ENCODE measurements around the gene UFL1.

Gene UFL1

GRCh38 chr6:96563853-96564252 lies 42.2 kb downstream of the UFL1 start:
- H3K27me3 ChIP-seq (ENCODE audit: insufficient read depth, low read length, poor library complexity, severe bottlenecking): no peaks in the 10 kb centered on the region
- no peak overlapping the region for H2AFZ ChIP-seq (ENCODE audit: low read length)
- no peaks in the 10 kb centered on the region for H3K9me2 ChIP-seq (replicated peaks; ENCODE audit: low read depth, low read length)
- no peak overlapping the region for H3K4me3 ChIP-seq (ENCODE audit: low read length, poor library complexity, severe bottlenecking)
- no peaks in the 10 kb centered on the region for H3K36me3 ChIP-seq (ENCODE audit: insufficient read depth, low read length)
- no peak overlapping the region for H3K9ac ChIP-seq (ENCODE audit: low read depth, low read length, poor library complexity, severe bottlenecking)
- no peaks in the 10 kb centered on the region for H3F3A ChIP-seq (ENCODE audit: low read depth)
- H3K79me2 ChIP-seq (ENCODE audit: insufficient read depth, low read length): no peaks in the 10 kb centered on the region
- no peaks in the 10 kb centered on the region for H4K20me1 ChIP-seq (ENCODE audit: insufficient read depth, low read length, poor library complexity, severe bottlenecking)
- TF ChIP-seq CTCF (conservative IDR thresholded peaks at IDR 0.05; ENCODE audit: low read length) (no peak), EZH2phosphoT487 (IDR thresholded peaks at IDR 0.05; ENCODE audit: borderline replicate concordance) (no peak)
- H3K4me2 ChIP-seq (ENCODE audit: low read depth, low read length, poor library complexity, severe bottlenecking): no peak overlapping the region
- no peaks in the 10 kb centered on the region for H3K4me1 ChIP-seq (ENCODE audit: insufficient read depth, low read length, poor library complexity, severe bottlenecking)
- H3K9me3 ChIP-seq (ENCODE audit: insufficient read depth, low read depth, low read length): no peaks in the 10 kb centered on the region

GRCh38 chr6:96570053-96570452 lies 48.4 kb downstream of the UFL1 start:
- Histone ChIP-seq H4K20me1 (ENCODE audit: insufficient read depth, low read length, poor library complexity, severe bottlenecking) (no peaks in the 10 kb centered on the region), H3K9ac (ENCODE audit: low read depth, low read length, poor library complexity, severe bottlenecking) (no peak overlapping the region), H3K9me3 (ENCODE audit: insufficient read depth, low read depth, low read length) (0 out of 2 replicates have a peak, but pooled peaks cover 3% of the 10 kb centered on the region), H3K4me3 (ENCODE audit: low read length, poor library complexity, severe bottlenecking) (no peak overlapping the region), H3K36me3 (ENCODE audit: insufficient read depth, low read length) (no peaks in the 10 kb centered on the region), H2AFZ (ENCODE audit: low read length) (no peak overlapping the region), H3K27me3 (ENCODE audit: insufficient read depth, low read length, poor library complexity, severe bottlenecking) (no peaks in the 10 kb centered on the region), H3F3A (ENCODE audit: low read depth) (no peaks in the 10 kb centered on the region), H3K79me2 (ENCODE audit: insufficient read depth, low read length) (no peaks in the 10 kb centered on the region), H3K9me2 (replicated peaks; ENCODE audit: low read depth, low read length) (no peaks in the 10 kb centered on the region), H3K4me2 (ENCODE audit: low read depth, low read length, poor library complexity, severe bottlenecking) (no peak overlapping the region), H3K4me1 (ENCODE audit: insufficient read depth, low read length, poor library complexity, severe bottlenecking) (no peaks in the 10 kb centered on the region)
- TF ChIP-seq CTCF (conservative IDR thresholded peaks at IDR 0.05; ENCODE audit: low read length): no peak
- TF ChIP-seq EZH2phosphoT487 (IDR thresholded peaks at IDR 0.05; ENCODE audit: borderline replicate concordance): no peak

- TF ChIP-seq EZH2phosphoT487 (IDR thresholded peaks at IDR 0.05; ENCODE audit: borderline replicate concordance): no peak
- TF ChIP-seq CTCF (conservative IDR thresholded peaks at IDR 0.05; ENCODE audit: low read length): no peak
- H2AFZ ChIP-seq (ENCODE audit: low read length): no peak overlapping the region
- no peaks in the 10 kb centered on the region for H3F3A ChIP-seq (ENCODE audit: low read depth)
- no peaks in the 10 kb centered on the region for H4K20me1 ChIP-seq (ENCODE audit: insufficient read depth, low read length, poor library complexity, severe bottlenecking)
- H3K79me2 ChIP-seq (ENCODE audit: insufficient read depth, low read length): no peaks in the 10 kb centered on the region
- H3K4me1 ChIP-seq (ENCODE audit: insufficient read depth, low read length, poor library complexity, severe bottlenecking): no peaks in the 10 kb centered on the region
- H3K9ac ChIP-seq (ENCODE audit: low read depth, low read length, poor library complexity, severe bottlenecking): no peak overlapping the region
- 0 out of 2 replicates have a peak, but pooled peaks cover 3% of the 10 kb centered on the region for H3K9me3 ChIP-seq (ENCODE audit: insufficient read depth, low read depth, low read length)
- H3K4me3 ChIP-seq (ENCODE audit: low read length, poor library complexity, severe bottlenecking): no peak overlapping the region
- no peaks in the 10 kb centered on the region for H3K9me2 ChIP-seq (replicated peaks; ENCODE audit: low read depth, low read length)
- no peaks in the 10 kb centered on the region for H3K36me3 ChIP-seq (ENCODE audit: insufficient read depth, low read length)
- H3K27me3 ChIP-seq (ENCODE audit: insufficient read depth, low read length, poor library complexity, severe bottlenecking): no peaks in the 10 kb centered on the region
- H3K4me2 ChIP-seq (ENCODE audit: low read depth, low read length, poor library complexity, severe bottlenecking): no peak overlapping the region
These were observed 49.9 kb downstream of the UFL1 start for GRCh38 chr6:96571551-96571950.
